Skeletal muscle tissue (tissue), 4 donors: ENCODE results near the gene HIVEP1. TPM values are rescaled to one million over a fixed set of nuclear protein-coding genes. Genes with fewer than 3 reads are reported as not detected.

ENCODE experiments used
- H3K27ac ChIP-seq: one replicate; pipeline ENCODE4 v1.7.0; 2013; ENCODE audit warnings: mild to moderate bottlenecking, low read depth, low read length, inconsistent platforms
- H3K27me3 ChIP-seq, 3 donors: one replicate each; pipeline ENCODE4 v1.7.0; 2013; ENCODE audit warnings: low read length in 3 of 3; ENCODE audit not compliant: control insufficient read depth in 3 of 3, insufficient read depth in 3 of 3
- H3K36me3 ChIP-seq, 3 donors: one replicate each; pipeline ENCODE4 v1.7.0; 2013; ENCODE audit warnings: low read length in 3 of 3; ENCODE audit not compliant: control insufficient read depth in 3 of 3, insufficient read depth in 3 of 3
- H3K4me1 ChIP-seq, 3 donors: one replicate each; pipeline ENCODE4 v1.7.0; 2013; ENCODE audit warnings: low read length in 3 of 3, mild to moderate bottlenecking in 3 of 3; ENCODE audit not compliant: control insufficient read depth in 3 of 3, insufficient read depth in 3 of 3
- H3K4me3 ChIP-seq, 3 donors: one replicate each; pipeline ENCODE4 v1.7.0; 2013; ENCODE audit warnings: low read length in 3 of 3
- H3K9ac ChIP-seq, 3 donors: one replicate each; pipeline ENCODE4 v1.7.0; 2013; ENCODE audit warnings: low read length in 3 of 3, mild to moderate bottlenecking in 3 of 3, moderate library complexity in 2 of 3, low read depth in 1 of 3
- H3K9me3 ChIP-seq, 3 donors: one replicate each; pipeline ENCODE4 v1.7.0; 2013; ENCODE audit warnings: low read length in 3 of 3; ENCODE audit not compliant: control insufficient read depth in 3 of 3
- total RNA-seq: library from RNA; depleted of rRNA; stranded (reverse); fragments of >200 nt; gene quantifications from one replicate; pipeline ENCODE4 v1.2.3, GENCODE V29; 2014
- donor health status: Osteomylitis.

The HIVEP1 gene
- total RNA-seq, 1 donor from 2014 or later = 19.8 TPM

DNA sequence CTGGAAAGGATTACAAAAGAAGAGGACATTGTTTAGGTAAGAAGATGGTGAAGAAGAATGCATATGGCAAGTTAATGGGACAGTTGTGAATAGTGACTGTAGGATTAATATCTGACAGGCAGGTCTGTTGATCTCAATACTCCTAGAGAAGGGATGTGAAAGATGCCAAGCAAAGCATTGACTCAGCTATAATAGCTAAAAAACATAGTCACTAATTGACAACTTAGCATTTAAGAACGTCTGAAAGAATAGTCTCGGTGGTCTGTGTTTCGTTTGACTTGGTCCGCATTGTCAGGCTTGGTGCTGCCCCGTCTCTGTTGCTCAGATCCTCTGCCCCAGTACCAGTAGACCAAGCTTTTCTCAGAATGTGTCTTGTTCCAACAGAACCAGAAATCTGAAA lies 65.9 kb downstream of the HIVEP1 start:
- Histone ChIP-seq H3K27me3 (no peaks in the 10 kb centered on the region), H3K4me3 (no peak overlapping the region), H3K36me3 (no peaks in the 10 kb centered on the region), H3K27ac (no peak overlapping the region), H3K9me3 (no peaks in the 10 kb centered on the region), H3K4me1 (no peaks in the 10 kb centered on the region), H3K9ac (no peak overlapping the region)

GRCh38 chr6:12081771-12082170 lies 69.7 kb downstream of the HIVEP1 start:
- Histone ChIP-seq H3K36me3 (no peaks in the 10 kb centered on the region), H3K9me3 (no peaks in the 10 kb centered on the region), H3K27ac (no peak overlapping the region), H3K9ac (no peak overlapping the region), H3K4me1 (peaks cover 0 to 2% (median 0%) of the 10 kb centered on the region in 3 donors), H3K27me3 (no peaks in the 10 kb centered on the region), H3K4me3 (no peak overlapping the region)

DNA sequence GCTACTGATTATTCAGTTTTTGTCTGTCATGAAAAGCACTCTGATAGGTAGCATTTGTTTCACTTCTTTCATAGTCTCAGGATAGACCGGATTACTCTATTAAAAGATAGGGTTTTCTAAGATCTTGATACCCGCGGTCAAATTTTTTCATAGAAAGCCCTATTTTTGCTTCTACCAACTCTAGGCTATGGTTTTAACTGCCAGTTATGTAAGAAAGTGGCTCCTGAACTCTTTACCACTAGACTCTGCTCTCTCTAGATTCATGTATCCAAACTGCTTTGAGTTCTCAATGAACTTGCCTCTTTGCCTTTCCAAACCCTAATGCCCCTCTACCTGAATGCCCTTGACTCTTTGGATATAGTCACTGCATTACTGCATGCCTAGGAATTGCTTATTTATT lies 70.3 kb downstream of the HIVEP1 start:
- Histone ChIP-seq H3K36me3 (no peaks in the 10 kb centered on the region), H3K4me3 (no peak overlapping the region), H3K27me3 (no peaks in the 10 kb centered on the region), H3K4me1 (peaks cover 0 to 2% (median 0%) of the 10 kb centered on the region in 3 donors), H3K9ac (no peak overlapping the region), H3K9me3 (no peaks in the 10 kb centered on the region), H3K27ac (no peak overlapping the region)

- no peaks in the 10 kb centered on the region for H3K36me3 ChIP-seq
- H3K27ac ChIP-seq = no peak overlapping the region
- H3K9me3 ChIP-seq = no peaks in the 10 kb centered on the region
- peaks cover 0 to 2% (median 0%) of the 10 kb centered on the region in 3 donors for H3K4me1 ChIP-seq
- no peak overlapping the region for H3K9ac ChIP-seq
- no peak overlapping the region for H3K4me3 ChIP-seq
- H3K27me3 ChIP-seq = no peaks in the 10 kb centered on the region
Observed at GRCh38 chr6:12083302-12083701, 71.2 kb downstream of the HIVEP1 start.

GRCh38 chr6:12083763-12084162 lies 71.7 kb downstream of the HIVEP1 start:
- H3K27me3 ChIP-seq = no peaks in the 10 kb centered on the region
- H3K9me3 ChIP-seq = no peaks in the 10 kb centered on the region
- no peak overlapping the region for H3K9ac ChIP-seq
- peaks cover 0 to 2% (median 0%) of the 10 kb centered on the region in 3 donors for H3K4me1 ChIP-seq
- no peaks in the 10 kb centered on the region for H3K36me3 ChIP-seq
- no peak overlapping the region for H3K27ac ChIP-seq
- no peak overlapping the region for H3K4me3 ChIP-seq

- Histone ChIP-seq H3K27ac (no peak overlapping the region), H3K4me3 (no peak overlapping the region), H3K9me3 (no peaks in the 10 kb centered on the region), H3K9ac (no peak overlapping the region), H3K4me1 (peaks cover 0 to 2% (median 0%) of the 10 kb centered on the region in 3 donors), H3K27me3 (no peaks in the 10 kb centered on the region), H3K36me3 (no peaks in the 10 kb centered on the region)
Observed at GRCh38 chr6:12084681-12085080, 72.6 kb downstream of the HIVEP1 start.

- Histone ChIP-seq H3K4me1 (peaks cover 0 to 2% (median 0%) of the 10 kb centered on the region in 3 donors), H3K9me3 (no peaks in the 10 kb centered on the region), H3K9ac (no peak overlapping the region)
Observed at GRCh38 chr6:12088531-12088930, 76.4 kb downstream of the HIVEP1 start.

DNA sequence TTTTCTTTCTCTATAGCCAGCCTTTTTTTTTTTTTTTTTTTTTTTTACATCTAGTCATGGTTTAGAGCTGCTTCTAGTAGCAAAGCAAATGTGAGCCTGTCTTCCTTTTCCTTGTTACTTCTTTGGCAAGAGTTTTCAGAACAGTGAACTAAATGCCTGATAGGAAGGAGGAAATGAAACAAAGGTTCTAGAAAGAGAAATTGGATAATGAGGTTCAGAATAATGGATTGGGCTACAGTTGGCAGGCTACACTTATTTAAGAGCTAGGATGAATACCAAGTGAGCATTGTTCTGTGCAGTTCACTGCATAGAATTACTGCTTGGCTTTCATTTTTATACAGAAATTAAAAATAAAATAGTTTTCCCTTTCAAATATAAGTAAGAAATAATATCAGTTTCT lies 78.6 kb downstream of the HIVEP1 start:
- H3K9ac ChIP-seq = no peak overlapping the region
- H3K27ac ChIP-seq = no peak overlapping the region
- H3K36me3 ChIP-seq = no peaks in the 10 kb centered on the region

More at GRCh38 chr6:12088531-12088930, 76.4 kb downstream of the HIVEP1 start:
- Histone ChIP-seq H3K4me3 (no peak overlapping the region), H3K27me3 (no peaks in the 10 kb centered on the region), H3K27ac (no peak overlapping the region), H3K36me3 (no peaks in the 10 kb centered on the region)

GRCh38 chr6:12092762-12093161 lies 80.7 kb downstream of the HIVEP1 start:
- Histone ChIP-seq H3K4me1 (no peaks in the 10 kb centered on the region), H3K27ac (no peak overlapping the region), H3K4me3 (no peak overlapping the region), H3K27me3 (no peaks in the 10 kb centered on the region), H3K9ac (no peak overlapping the region), H3K9me3 (no peaks in the 10 kb centered on the region), H3K36me3 (no peaks in the 10 kb centered on the region)

More for the DNA sequence above, 78.6 kb downstream of the HIVEP1 start:
- H3K4me1 ChIP-seq = no peaks in the 10 kb centered on the region
- H3K27me3 ChIP-seq = no peaks in the 10 kb centered on the region
- no peak overlapping the region for H3K4me3 ChIP-seq
- no peaks in the 10 kb centered on the region for H3K9me3 ChIP-seq

- Histone ChIP-seq H3K4me1 (no peaks in the 10 kb centered on the region), H3K27ac (no peak overlapping the region), H3K9me3 (no peaks in the 10 kb centered on the region), H3K9ac (no peak overlapping the region), H3K36me3 (no peaks in the 10 kb centered on the region), H3K4me3 (no peak overlapping the region), H3K27me3 (no peaks in the 10 kb centered on the region)
Observed at GRCh38 chr6:12094689-12095088, 82.6 kb downstream of the HIVEP1 start.

DNA sequence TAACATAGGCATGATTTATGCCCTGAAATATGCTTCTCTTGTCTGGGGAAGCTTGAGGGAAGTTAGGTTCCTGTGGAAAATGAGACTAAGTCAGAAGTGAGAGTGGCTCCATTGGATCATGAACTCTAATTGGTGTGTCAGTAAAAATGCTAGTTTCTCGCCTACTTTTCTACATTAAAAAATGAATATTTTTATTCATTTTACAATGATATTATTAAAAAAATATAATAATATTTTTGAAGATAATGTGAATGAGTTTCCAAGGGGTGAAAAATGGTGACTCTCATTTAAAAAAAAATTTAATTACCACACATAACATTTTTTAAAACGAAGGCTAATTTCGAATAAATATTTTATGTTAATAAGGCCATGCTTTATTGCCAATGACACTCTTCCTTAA lies 84.2 kb downstream of the HIVEP1 start:
- no peaks in the 10 kb centered on the region for H3K9me3 ChIP-seq
- no peaks in the 10 kb centered on the region for H3K4me1 ChIP-seq
- H3K9ac ChIP-seq = no peak overlapping the region
- H3K27me3 ChIP-seq = no peaks in the 10 kb centered on the region
- H3K36me3 ChIP-seq = no peaks in the 10 kb centered on the region
- no peak overlapping the region for H3K4me3 ChIP-seq
- no peak overlapping the region for H3K27ac ChIP-seq
